LNCAP (cell line): ENCODE data around the gene CPNE9.

Experiments
- TF ChIP-seq, protein P1 (sequence below): fragments of 450-650 bp; IDR thresholded peaks from 2 replicates; pipeline ENCODE4 v1.5.1; 2017; ENCODE audit warnings: mild to moderate bottlenecking

Gene CPNE9

DNA sequence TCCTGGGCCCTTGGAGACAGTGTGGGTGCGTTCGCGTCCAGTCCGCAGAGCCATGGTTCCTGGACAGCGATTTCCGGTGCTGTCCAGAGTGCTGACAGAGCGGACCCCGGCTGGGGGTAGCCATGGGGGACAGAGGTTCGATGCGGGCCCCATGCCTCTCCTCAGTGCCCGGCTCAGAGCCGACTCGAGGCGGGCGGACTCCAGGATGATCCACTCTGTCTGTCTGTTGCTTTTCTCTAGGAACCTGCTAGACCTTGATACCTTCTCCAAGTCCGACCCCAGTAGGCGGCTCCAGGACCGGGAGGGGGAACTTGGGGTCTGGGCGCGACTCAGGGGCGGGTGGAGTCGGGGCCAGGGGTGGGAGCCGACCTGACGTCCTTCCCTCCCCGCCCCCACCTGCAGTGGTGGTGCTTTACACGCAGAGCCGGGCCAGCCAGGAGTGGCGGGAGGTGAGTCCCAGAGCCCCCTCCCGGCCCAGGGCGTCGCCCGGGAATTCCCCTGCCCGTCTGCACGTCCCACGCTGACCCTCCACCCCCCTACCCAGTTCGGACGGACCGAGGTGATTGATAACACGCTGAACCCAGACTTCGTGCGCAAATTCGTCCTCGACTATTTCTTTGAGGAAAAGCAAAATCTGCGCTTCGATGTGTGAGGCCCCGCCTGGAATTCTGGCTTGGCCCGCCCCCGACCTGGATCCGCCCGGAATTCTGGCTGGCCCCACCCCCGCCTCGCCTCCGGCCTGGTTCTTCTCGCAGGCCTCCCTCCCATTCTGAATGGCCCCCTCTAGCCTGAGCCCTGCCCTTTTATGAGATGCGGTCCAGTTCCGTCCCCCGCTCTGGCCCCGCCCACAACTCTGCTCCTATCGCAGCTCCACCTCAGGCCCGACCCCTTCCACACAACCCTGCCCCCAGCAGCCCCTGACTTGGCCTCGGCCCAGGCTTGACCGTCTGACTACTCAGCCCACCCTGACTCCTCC lies 1.0 kb downstream of the CPNE9 start:
- TF ChIP-seq, protein P1, sequence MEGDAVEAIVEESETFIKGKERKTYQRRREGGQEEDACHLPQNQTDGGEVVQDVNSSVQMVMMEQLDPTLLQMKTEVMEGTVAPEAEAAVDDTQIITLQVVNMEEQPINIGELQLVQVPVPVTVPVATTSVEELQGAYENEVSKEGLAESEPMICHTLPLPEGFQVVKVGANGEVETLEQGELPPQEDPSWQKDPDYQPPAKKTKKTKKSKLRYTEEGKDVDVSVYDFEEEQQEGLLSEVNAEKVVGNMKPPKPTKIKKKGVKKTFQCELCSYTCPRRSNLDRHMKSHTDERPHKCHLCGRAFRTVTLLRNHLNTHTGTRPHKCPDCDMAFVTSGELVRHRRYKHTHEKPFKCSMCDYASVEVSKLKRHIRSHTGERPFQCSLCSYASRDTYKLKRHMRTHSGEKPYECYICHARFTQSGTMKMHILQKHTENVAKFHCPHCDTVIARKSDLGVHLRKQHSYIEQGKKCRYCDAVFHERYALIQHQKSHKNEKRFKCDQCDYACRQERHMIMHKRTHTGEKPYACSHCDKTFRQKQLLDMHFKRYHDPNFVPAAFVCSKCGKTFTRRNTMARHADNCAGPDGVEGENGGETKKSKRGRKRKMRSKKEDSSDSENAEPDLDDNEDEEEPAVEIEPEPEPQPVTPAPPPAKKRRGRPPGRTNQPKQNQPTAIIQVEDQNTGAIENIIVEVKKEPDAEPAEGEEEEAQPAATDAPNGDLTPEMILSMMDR: no peak

DNA sequence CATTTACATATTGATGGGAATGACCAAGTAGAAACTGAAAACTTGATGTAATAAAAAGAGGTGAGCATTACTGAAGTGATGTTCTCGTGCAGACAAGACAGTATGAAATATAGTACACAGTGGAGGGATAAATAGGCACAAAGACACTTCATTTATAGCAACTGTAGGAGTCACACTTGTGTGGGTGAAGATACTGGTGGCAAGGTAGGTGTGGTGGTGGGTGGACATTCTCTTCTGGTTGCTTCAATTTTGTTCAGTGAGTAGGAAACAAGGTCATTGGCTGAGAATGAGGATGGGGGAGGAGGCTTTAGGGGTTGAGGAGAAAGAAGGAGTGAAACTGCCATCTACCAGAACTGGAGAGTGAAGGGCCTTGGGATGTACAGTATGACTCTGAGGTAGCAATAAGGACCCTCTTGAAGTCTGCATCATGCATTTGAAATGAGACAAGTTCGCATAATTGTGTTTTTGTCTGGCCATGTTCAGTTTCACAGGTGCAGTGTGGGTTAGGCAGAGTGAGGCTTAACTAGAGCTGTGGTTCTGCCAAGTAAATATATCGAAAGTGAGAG lies 6.6 kb downstream of the CPNE9 start:
- TF ChIP-seq, protein P1: no peak

DNA sequence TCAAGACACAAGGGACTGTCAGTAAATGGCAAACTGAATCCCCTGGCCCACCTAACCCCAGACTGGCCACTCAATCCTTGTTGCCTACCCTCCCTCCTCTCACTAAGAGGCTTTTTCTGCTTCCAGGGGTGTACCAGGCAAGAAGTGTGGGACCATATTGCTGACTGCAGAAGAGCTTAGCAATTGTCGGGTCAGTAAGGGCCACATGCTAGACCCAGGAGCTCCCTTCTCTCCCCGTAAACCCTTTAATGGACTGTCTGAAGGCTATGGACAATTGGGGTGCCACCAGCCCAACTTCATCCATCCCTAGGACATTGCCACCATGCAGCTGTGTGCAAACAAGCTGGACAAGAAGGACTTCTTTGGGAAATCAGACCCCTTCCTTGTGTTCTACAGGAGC lies 8.8 kb downstream of the CPNE9 start:
- TF ChIP-seq, protein P1: no peak

DNA sequence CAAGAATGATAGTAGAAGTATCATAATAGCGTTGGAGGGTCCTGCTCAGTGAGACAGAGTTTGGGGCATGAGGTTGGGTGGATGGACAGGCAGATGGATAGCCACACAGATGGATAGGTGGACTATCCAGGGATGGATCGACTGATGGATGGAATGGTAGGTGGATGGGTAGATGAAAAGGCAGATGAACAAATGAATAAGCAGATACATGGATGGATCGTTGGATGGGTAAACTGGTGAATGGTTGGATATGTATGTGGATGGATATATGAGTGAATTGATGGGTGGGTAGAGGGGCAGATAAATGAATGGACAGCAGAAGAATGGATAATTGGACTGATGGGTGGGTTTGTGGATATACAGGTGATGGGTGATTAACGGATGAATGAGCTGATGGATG lies 9.5 kb downstream of the CPNE9 start:
- TF ChIP-seq, protein P1: no peak

DNA sequence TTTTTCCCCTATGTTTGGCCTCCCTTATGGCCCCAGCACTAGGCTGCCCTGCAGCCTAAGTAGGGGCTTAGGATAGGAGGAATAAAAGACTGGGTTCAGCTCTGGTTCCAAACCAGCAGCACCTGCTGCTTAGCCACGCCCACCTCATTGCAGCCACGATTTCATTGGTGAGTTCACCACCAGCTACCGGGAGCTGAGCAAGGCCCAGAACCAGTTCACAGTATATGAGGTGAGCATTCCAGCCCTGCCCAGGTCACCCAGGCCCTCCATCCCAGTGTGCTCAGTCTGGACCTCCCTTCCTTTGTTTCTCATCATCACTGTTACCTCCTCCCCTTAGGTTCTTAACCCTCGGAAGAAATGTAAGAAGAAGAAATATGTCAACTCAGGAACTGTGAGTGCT lies 11.5 kb downstream of the CPNE9 start:
- TF ChIP-seq, protein P1: no peak

DNA sequence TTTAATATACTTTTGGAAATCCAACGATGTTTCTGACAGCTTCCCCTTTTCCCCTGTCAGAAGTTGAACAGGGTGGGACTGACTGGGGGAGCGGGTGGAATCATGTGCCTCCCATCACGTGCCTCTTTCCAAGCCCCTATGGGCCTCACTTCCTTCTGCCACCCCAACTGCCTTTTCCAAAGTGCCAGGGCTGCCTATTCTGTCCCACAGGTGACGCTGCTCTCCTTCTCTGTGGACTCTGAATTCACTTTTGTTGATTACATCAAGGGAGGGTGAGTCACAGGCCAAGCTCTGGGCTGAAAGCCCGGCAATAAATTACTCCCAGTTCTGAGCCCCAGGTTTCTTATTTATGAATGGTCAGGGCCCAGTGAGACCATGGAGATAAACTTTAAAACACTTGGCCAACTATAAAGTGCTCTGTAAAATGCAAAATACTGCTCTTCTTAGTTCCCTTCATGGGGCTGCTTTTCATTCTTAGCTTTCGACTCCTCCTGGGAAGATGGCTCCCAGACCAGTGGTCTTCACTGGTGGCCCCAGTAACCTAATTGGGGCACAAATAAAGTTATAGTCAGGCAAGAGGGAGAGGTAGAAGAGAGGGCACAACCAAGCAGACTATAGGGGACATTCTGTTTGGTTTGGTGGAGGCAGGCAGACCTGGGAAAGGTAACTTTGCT lies 12.3 kb downstream of the CPNE9 start:
- TF ChIP-seq, protein P1: peak; percentile 92

DNA sequence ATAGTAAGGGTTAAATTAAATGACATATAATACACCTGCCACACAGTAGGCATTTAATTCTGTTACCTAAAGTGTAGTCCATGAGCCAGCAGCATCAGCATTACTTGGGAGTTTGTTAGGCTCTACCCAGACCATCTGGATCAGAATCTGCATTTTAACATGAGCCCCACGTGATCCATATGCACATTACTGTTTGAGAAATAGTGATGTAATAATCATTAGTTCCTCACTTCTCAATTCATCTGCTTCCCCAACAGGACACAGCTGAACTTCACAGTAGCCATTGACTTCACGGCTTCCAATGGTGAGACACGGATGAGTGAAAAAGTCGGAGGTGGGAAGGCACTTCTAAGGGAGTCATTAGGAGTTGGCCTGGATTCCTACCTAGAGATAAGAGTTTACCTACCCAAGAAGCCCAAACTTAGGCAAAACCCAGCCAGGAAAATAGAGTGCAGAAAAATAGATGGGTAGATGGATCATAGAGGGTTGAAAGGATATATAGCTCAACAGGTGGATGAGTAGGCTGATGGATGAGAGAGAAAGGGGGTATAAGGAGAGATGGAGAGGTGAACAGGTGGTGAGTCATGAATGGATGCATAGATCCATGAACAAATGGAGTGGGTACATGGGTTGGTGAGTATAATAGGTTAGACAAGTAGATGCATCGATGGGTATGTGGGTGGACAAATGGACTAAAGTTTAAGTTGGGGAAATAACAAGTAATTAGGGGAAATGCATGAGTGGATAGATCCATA lies 13.3 kb downstream of the CPNE9 start:
- TF ChIP-seq, protein P1: no peak
